Measurements from ENCODE around the gene NFIX. TPM values are rescaled to one million over a fixed set of nuclear protein-coding genes. Genes with fewer than 3 reads are reported as not detected.

NFIX gene
- total and polyA plus RNA-seq, 2 donors (not counting 3 experiments of a cell fraction or from before 2014, with no cell fraction given): 9.8 to 37.7 TPM

DNA sequence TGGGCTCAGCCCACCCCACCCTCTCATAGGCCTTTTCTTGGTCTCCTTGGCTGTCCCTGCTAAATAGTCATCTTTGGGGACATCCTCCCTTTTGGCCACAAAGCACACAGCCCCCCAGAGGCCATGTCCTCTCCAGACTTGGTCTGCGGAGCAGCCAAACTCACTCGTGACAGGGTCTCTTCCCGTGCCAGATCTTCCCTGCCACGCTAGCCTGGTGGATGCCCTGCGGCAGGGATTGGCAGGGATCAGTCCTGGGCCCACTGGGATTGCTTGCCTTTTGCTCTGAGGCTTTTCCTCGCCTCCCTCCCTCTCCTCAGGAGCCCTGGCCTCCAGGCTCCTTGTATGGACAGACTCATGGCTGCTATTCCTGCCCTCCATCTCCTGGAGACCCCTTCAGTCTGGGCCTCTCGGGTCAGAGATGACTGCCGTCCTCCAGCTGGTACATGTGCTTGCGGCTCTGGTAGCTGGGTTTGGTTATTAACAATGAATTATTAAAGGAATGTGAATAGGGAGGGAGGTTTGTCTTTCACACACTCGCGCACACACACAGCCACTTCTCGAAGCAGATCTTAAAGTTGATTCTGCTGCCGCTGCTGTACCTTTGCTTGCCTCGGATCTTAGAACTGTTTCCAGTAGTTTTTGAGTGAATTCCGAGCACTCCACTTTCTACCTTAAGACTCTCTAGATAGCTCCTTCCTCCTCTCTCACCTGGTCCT is 45.1 kb downstream of the NFIX start:
- dilution Hi-C loops (cut with MboI; ENCODE audit: extremely low pct_ligation_motif_present, low sequenced_read_pairs) (no loop called here), intact Hi-C loops (cut with micrococcal nuclease) (no loop called here)
- ChIA-PET POLR2A (no interaction called here), CTCF (interaction anchor here (1.0 to 6.7 kb wide), 5 partner anchors 10 to 53 kb away, joined by 3 to 53 read pairs (median 4); no protein-coding TSS in a partner anchor)
- Histone ChIP-seq H3K9me3 (replicated peaks; ENCODE audit: control insufficient read depth, insufficient read depth, low read length) (no peaks in the 10 kb centered on the region), H3K27ac (ENCODE audit: insufficient read depth, low read depth, low read length) (no peak overlapping the region), H3K4me3 (replicated peaks in 1 of 3; ENCODE audit: insufficient read depth in 1 of 3, low read depth in 1 of 3, low read length in 3 of 3) (no peak overlapping the region), H3K9me1 (replicated peaks; ENCODE audit: control insufficient read depth, extremely low read depth, insufficient read depth, low read length) (no peaks in the 10 kb centered on the region), H3K4me2 (ENCODE audit: insufficient read depth, low read length) (no peak overlapping the region), H4K20me1 (replicated peaks; ENCODE audit: control insufficient read depth, extremely low read depth, insufficient read depth, low read length) (no peaks in the 10 kb centered on the region), H3K36me3 (ENCODE audit: control insufficient read depth in 2 of 2, extremely low read depth in 1 of 2, insufficient read depth in 2 of 2, low read length in 2 of 2) (no peaks in the 10 kb centered on the region), H2AFZ (ENCODE audit: low read depth, low read length) (no peak overlapping the region), H3K9ac (replicated peaks; ENCODE audit: extremely low read depth, insufficient read depth, low read length) (no peak overlapping the region), H3K79me2 (ENCODE audit: control insufficient read depth, insufficient read depth, low read length) (no peaks in the 10 kb centered on the region), H3K27me3 (ENCODE audit: control insufficient read depth in 2 of 2, insufficient read depth in 2 of 2, low read length in 2 of 2) (no peaks in the 10 kb centered on the region), H3K4me1 (ENCODE audit: control insufficient read depth, extremely low read depth, insufficient read depth, low read length) (peaks cover 15% of the 10 kb centered on the region)
- FAIRE-seq (no peak), DNase-seq (ENCODE audit: low read depth, low spot score) (no peak)
- no TSS peak for BruUV-seq (replicated peaks)
- TF ChIP-seq MYC (IDR thresholded peaks at IDR 0.05; ENCODE audit: low read depth, low read length) (no peak), POLR2A (IDR thresholded peaks at IDR 0.05; ENCODE audit: low read depth, low read length) (no peak), EZH2 (IDR thresholded peaks at IDR 0.05; ENCODE audit: borderline replicate concordance, low read depth, low read length, severe bottlenecking) (no peak), GATA2 (IDR thresholded peaks at IDR 0.05; ENCODE audit: insufficient read depth, insufficient read length, low read depth, low read length) (no peak), POLR2AphosphoS5 (IDR thresholded peaks at IDR 0.05; ENCODE audit: insufficient read depth, low read depth, low read length) (no peak), FOS (IDR thresholded peaks at IDR 0.05; ENCODE audit: borderline replicate concordance, insufficient read depth, low read length) (no peak), JUN (IDR thresholded peaks at IDR 0.05; ENCODE audit: borderline replicate concordance, insufficient read depth, insufficient read length, low read depth) (no peak)
- TF ChIP-seq, protein P1, sequence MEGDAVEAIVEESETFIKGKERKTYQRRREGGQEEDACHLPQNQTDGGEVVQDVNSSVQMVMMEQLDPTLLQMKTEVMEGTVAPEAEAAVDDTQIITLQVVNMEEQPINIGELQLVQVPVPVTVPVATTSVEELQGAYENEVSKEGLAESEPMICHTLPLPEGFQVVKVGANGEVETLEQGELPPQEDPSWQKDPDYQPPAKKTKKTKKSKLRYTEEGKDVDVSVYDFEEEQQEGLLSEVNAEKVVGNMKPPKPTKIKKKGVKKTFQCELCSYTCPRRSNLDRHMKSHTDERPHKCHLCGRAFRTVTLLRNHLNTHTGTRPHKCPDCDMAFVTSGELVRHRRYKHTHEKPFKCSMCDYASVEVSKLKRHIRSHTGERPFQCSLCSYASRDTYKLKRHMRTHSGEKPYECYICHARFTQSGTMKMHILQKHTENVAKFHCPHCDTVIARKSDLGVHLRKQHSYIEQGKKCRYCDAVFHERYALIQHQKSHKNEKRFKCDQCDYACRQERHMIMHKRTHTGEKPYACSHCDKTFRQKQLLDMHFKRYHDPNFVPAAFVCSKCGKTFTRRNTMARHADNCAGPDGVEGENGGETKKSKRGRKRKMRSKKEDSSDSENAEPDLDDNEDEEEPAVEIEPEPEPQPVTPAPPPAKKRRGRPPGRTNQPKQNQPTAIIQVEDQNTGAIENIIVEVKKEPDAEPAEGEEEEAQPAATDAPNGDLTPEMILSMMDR (IDR thresholded peaks at IDR 0.05; ENCODE audit: extremely low read depth in 1 of 2, insufficient read depth in 1 of 2, low read depth in 1 of 2, low read length in 2 of 2): no peak
- TF ChIP-seq, protein P2, sequence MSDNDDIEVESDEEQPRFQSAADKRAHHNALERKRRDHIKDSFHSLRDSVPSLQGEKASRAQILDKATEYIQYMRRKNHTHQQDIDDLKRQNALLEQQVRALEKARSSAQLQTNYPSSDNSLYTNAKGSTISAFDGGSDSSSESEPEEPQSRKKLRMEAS (IDR thresholded peaks at IDR 0.05; ENCODE audit: insufficient read depth, insufficient read length): no peak

Measured in endothelial cell of umbilical vein (primary cell).